HCEC 1CT (cell line): Measurements from ENCODE around the gene STOML2.
A peak's percentile ranks its signal among the peaks of the same experiment; 100 is the strongest.

Source experiments
- DNase-seq: peaks from one replicate; pipeline ENCODE4 v3.0.0-alpha.2; 2017

STOML2 gene

GRCh38 chr9:35071814-35072460 is 31.0 kb downstream of the STOML2 start:
- peak; percentile 84 for DNase-seq

GRCh38 chr9:35070823-35071813 is 31.8 kb downstream of the STOML2 start:
- peak; percentile 19 for DNase-seq

GRCh38 chr9:35069020-35069419 is 33.9 kb downstream of the STOML2 start:
- DNase-seq = no peak

GRCh38 chr9:35067056-35067455 is 35.9 kb downstream of the STOML2 start:
- no peak for DNase-seq

- DNase-seq = no peak
Measured at GRCh38 chr9:35060548-35061207, 42.3 kb downstream of the STOML2 start.

GRCh38 chr9:35059438-35059837 is 43.5 kb downstream of the STOML2 start:
- no peak for DNase-seq

- DNase-seq = no peak
Measured at GRCh38 chr9:35057271-35057620, 45.7 kb downstream of the STOML2 start.

GRCh38 chr9:35056571-35057270 is 46.2 kb downstream of the STOML2 start:
- DNase-seq = no peak

- DNase-seq = no peak
Measured at GRCh38 chr9:35054871-35055644, 47.9 kb downstream of the STOML2 start.

- DNase-seq = no peak
Measured at GRCh38 chr9:35054185-35054835, 48.6 kb downstream of the STOML2 start.

- peak; percentile 46 for DNase-seq
Measured at GRCh38 chr9:35051069-35051967, 51.6 kb downstream of the STOML2 start.
